ENCODE data around the gene MTHFD2L. TPM values are rescaled to one million over a fixed set of nuclear protein-coding genes. Genes with fewer than 3 reads are reported as not detected.
"Not testable (repeated sequence)": the region's sequence is repeated elsewhere in the genome, so short reads cannot be mapped to it uniquely, and the experiment has no call there.

The MTHFD2L gene
- total RNA-seq, 1 donor from 2014 or later = 9.1 TPM

DNA sequence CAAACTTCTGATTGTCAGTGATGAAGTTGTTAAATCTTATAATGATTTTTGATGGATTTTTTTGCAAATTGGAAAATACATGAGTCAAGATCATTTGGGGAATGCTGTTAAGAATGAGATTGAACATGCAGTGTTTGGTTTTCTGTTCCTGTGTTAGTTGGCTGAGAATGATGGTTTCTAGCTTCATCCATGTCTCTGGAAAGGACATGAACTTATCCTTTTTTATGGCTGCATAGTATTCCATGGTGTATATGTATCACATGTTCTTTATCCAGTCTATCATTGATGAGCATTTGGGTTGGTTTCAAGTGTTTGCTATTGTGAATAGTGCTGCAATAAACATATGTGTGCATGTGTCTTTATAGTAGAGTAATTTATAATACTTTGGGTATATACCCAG lies 182.5 kb downstream of the MTHFD2L start:
- intact Hi-C loops (cut with DNase I) = not testable (repeated sequence)

DNA sequence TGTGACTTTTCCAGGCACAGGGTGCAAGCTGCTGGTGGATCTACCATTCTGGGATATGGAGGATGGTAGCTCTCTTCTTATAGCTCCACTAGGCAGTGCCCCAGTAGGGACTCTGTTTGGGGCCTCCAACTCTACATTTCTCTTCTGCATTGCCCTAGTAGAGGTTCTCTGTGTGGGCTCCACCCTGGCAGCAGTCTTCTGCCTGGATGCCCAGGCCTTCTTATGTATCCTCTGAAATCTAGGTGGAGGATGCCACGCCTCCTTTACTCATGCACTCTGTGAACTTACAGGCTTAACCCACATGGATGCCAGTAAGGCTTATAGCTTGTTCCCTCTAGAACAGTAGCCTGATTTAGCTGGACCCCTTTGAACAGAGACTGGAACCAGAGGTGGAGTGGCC lies 186.1 kb downstream of the MTHFD2L start:
- no peak for ATAC-seq (ENCODE audit: poor library complexity)

More for the DNA sequence above, 182.5 kb downstream of the MTHFD2L start:
- DNase-seq; ATAC-seq (ENCODE audit: poor library complexity): not testable (repeated sequence)

More for the DNA sequence above, 186.1 kb downstream of the MTHFD2L start:
- intact Hi-C loops (cut with DNase I) = no loop called here
- no peak for DNase-seq

Other genes with a start within 250 kb of the MTHFD2L start
- not detected for gene PF4, start 176.1 kb upstream of the MTHFD2L start, total RNA-seq
- gene PPBP, start 169.9 kb upstream of the MTHFD2L start, total RNA-seq = 0.32 TPM
- 0.11 TPM for gene CXCL5, start 159.4 kb upstream of the MTHFD2L start, total RNA-seq
- gene CXCL3, start 119.4 kb upstream of the MTHFD2L start, total RNA-seq = 0.75 TPM
- 7.4 TPM for gene CXCL2, start 58.9 kb upstream of the MTHFD2L start, total RNA-seq
- not detected for gene EPGN, start 150.4 kb downstream of the MTHFD2L start, total RNA-seq
- gene EREG, start 207.0 kb downstream of the MTHFD2L start, total RNA-seq = not detected

Measured in Right ventricle myocardium superior (tissue), 1 donor.